T-helper 1 cell treated with Interleukin-12 subunit alpha and Interleukin-12 subunit beta and Interleukin-4 antibody, amounts not matched to agents 30 μg/mL and 1 μg/mL, for 36 hours (primary cell): ENCODE measurements around the gene SH2D7.

Experiments
- H3K27ac Mint-ChIP-seq: one replicate; pipeline ENCODE4 v1.8.0; 2021; ENCODE audit warnings: mild to moderate bottlenecking, mixed read lengths
- H3K27me3 Mint-ChIP-seq: one replicate; pipeline ENCODE4 v1.8.0; 2021; ENCODE audit warnings: low read depth, mixed read lengths
- H3K36me3 Mint-ChIP-seq: one replicate; pipeline ENCODE4 v1.8.0; 2021; ENCODE audit warnings: low read depth, mixed read lengths
- H3K4me1 Mint-ChIP-seq: one replicate; pipeline ENCODE4 v1.8.0; 2021; ENCODE audit warnings: low read depth, mixed read lengths
- H3K4me3 Mint-ChIP-seq: one replicate; pipeline ENCODE4 v1.8.0; 2021; ENCODE audit warnings: mild to moderate bottlenecking, moderate library complexity, mixed read lengths
- H3K9me3 Mint-ChIP-seq: one replicate; pipeline ENCODE4 v1.8.0; 2021; ENCODE audit warnings: mixed read lengths

SH2D7 gene

DNA sequence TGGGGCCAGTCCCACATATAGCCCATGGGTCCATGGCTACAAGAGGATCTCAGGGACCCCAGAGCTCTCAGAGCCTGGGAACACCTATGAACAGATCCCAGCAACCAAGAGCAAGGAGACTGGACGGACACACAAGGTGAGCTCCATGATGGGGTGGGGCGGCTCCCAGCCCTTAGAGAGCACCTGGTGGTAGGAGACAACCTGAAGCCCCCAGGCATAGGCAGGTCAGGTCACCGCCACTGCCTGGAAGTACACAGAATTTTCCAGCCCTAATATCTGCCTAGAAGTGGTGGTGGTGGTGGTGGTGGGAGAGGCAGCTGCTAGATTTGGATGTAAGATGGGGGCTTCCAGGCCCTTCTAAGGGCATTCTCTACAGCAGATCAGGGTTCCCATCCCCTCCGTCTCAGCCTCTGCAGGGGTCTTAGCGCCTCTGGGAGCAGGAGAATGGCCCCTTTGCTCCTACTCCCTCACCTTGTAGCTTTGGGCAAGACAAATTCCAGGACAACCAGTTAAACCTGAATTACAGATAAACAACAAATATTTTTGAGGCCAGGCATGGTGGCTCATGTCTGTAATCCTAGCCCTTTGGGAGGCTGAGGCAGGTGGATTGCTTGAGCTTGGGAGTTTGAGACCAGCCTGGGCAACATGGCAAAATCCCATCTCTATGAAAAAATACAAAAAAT, 9.2 kb downstream of the SH2D7 start:
- peaks cover 53% of the 10 kb centered on the region for H3K4me1 Mint-ChIP-seq
- no peak overlapping the region for H3K4me3 Mint-ChIP-seq
- H3K9me3 Mint-ChIP-seq: no peaks in the 10 kb centered on the region
- H3K27me3 Mint-ChIP-seq: no peaks in the 10 kb centered on the region
- peak overlapping the region; percentile 55 for H3K27ac Mint-ChIP-seq
- H3K36me3 Mint-ChIP-seq: no peaks in the 10 kb centered on the region

DNA sequence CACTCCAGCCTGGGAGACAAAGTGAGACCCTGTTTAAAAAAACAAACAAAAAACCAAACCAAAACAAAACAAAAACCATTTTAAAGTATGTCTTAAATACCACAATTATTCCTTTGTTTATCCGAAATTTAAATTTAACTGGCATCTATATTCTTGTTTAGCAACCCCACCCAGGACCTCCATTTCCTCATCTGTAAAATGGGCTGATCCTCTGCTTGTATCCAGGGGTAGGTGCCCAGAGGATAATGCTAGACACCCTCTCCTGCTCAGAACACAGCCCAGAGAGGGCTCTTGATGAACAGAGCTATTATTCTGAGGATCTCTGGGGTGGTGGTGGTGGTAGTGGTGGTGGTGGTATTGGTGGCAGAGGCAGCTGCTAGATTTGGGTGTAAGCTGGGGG, 9.8 kb downstream of the SH2D7 start:
- Mint-ChIP-seq H3K27ac (peak overlapping the region; percentile 92), H3K4me1 (peaks cover 56% of the 10 kb centered on the region), H3K4me3 (no peak overlapping the region), H3K36me3 (no peaks in the 10 kb centered on the region), H3K9me3 (no peaks in the 10 kb centered on the region), H3K27me3 (no peaks in the 10 kb centered on the region)

DNA sequence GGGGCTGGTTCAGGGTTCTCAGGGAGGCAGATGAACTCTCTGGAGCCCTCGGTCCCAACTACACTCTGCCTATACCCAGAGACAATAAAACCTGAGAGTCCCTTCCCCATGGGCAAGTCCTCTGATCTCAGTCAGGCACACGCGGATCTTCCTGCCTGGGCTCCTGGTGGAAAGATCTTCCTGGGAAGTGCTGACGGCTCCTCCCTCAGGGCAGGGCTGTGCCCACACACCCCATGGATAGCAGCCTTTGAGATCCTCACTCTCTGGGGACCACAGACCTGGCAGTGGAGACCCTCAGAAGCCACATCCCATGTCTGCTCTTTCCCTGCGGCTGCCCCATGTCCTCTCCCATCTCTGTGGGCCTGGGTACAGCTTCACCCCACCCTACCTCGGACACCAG, 10.4 kb downstream of the SH2D7 start:
- H3K4me1 Mint-ChIP-seq: peaks cover 60% of the 10 kb centered on the region

DNA sequence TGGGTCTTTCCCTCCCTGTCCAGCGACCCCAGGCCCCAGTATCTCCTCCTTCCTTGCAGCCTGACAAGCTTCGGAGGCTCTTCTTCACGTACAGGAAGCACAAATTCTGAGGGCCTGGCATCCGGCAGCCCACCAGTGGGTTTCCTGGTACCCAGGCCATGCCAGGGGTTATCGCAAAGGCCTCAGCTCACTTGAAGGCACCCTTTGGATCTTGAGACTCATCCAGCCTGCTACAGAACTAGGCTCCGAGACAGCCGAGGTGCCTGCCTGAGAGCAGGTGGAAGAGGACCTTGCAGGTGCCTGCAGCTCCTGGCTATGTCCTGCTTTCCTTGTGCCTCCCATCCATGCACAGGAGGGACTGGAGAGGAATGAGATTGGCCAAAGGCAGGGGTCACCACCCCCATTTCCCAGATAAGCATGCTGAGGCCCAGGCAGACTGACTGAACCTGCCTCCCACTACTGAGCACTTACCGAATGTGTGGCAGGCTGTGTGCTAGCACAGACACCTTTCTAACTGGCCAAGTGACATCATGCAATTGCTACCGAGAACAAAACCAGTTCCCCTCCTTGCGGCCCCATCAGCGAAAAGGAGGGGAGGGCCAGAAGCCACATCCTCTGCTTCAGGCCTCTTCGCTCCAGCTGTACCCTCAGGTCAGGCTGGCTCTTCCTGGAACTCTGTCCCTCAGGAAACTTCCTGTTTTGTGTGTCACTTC, 11.2 kb downstream of the SH2D7 start:
- H3K27me3 Mint-ChIP-seq: no peaks in the 10 kb centered on the region
- H3K9me3 Mint-ChIP-seq: no peaks in the 10 kb centered on the region
- peaks cover 62% of the 10 kb centered on the region for H3K4me1 Mint-ChIP-seq
- H3K36me3 Mint-ChIP-seq: no peaks in the 10 kb centered on the region
- H3K4me3 Mint-ChIP-seq: peak overlapping the region; percentile 81
- peak overlapping the region; percentile 92 for H3K27ac Mint-ChIP-seq

More for the DNA sequence above, 10.4 kb downstream of the SH2D7 start:
- no peaks in the 10 kb centered on the region for H3K36me3 Mint-ChIP-seq
- H3K27ac Mint-ChIP-seq: peak overlapping the region; percentile 92
- no peaks in the 10 kb centered on the region for H3K27me3 Mint-ChIP-seq
- H3K4me3 Mint-ChIP-seq: no peak overlapping the region
- no peaks in the 10 kb centered on the region for H3K9me3 Mint-ChIP-seq

DNA sequence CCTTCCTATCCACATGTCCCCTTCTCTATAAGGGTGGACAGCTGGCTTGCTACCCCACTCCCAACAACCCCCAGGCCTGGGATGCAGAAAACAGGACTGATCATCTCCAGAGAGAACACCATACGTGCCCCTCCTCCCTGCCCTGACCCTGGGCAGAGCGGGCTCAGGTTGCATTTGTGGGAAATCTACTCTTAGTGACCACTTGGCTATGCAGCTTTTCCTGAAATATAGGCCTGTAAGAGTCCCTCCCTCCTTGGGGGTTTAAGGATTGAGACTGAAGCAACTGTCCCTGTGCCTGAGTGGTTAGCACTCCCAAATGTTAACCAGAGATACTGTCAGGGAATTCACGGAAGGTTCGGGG, 11.7 kb downstream of the SH2D7 start:
- Mint-ChIP-seq H3K36me3 (no peaks in the 10 kb centered on the region), H3K9me3 (no peaks in the 10 kb centered on the region), H3K4me3 (peak overlapping the region; percentile 81), H3K4me1 (peaks cover 66% of the 10 kb centered on the region), H3K27me3 (no peaks in the 10 kb centered on the region), H3K27ac (peak overlapping the region; percentile 92)

DNA sequence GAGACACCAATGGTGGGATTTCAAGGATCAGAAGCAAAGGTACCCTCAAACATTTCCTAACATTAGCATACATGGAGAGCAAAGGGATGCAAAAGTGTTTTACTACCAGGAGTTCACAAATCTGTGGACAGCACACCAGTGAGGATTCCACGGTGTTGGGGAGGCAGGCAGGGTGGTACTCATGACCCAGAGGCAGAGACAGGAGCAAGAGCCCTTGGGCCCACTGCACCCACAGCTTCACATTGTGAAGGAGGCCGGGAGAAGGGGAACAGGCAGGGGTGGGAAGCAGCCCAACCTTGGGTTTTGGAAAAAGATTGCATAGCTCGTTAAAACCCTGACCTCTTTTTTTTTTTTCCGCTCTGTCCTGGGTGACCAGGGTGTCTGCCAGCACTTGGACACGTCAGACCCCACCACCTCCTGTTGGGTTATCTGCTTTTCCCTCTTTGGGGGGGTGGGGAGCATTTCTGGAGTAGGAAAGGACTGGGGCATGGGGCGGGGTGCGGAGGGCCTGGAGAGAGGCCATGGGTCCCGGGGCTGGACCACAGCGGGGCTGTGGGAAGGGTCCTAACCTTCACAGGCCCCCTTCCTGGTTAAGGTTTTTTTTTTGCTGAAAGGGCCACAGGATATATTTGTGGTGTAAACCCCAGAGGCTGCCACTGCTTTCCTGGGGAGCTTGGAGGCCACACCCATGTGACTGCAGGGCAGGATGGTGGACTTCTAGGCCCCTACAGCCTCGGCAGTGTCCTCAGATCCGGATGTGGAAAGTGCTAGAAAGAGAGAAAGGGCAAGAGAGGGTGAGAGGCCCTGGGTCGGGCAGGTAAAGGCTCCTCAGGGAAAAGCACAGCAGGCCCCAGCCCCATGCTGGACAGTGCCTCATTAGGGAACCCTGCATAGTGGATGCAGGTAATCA, 12.5 kb downstream of the SH2D7 start:
- Mint-ChIP-seq H3K27ac (peak overlapping the region; percentile 92), H3K27me3 (no peaks in the 10 kb centered on the region), H3K4me3 (peak overlapping the region; percentile 81), H3K4me1 (peaks cover 64% of the 10 kb centered on the region), H3K9me3 (no peaks in the 10 kb centered on the region), H3K36me3 (no peaks in the 10 kb centered on the region)

DNA sequence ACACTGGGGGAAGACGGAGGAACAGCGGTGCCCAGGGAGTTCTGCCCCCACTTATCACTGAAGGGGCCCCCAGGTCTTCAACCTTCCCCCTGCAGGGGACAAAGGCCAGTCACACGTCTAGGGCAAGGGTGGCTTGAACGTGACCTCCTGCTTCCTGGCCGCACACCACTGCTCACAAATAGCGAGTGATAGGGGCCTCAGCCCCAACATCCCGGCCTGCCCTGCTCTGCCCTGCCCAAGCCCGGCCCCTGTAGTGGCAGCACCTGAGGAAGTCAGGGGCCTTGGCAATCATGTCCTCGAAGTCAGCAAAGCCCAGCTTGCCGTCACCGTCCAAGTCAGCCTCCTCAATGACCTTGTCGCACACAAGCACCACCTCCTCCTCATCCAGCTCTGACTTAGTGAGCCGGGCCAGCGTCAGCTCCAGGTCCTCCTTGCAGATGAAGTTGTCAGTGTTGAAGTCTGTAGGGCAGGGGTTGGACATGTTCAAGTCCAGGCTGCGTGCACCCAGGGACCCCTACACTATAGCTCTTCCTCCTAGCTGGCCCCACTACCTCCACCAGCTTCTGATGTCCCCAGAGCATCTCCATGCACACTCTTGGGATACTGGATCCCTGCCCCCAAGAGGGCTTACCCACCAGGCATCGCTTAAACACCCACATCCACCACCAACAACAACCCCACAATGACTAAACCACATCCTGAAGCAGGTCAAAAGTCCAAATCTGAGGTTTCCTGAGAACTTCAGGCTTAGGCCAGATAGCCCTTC, 13.3 kb downstream of the SH2D7 start:
- Mint-ChIP-seq H3K4me3 (peak overlapping the region; percentile 81), H3K27me3 (no peaks in the 10 kb centered on the region), H3K9me3 (no peaks in the 10 kb centered on the region), H3K36me3 (no peaks in the 10 kb centered on the region), H3K4me1 (peaks cover 63% of the 10 kb centered on the region), H3K27ac (peak overlapping the region; percentile 92)

DNA sequence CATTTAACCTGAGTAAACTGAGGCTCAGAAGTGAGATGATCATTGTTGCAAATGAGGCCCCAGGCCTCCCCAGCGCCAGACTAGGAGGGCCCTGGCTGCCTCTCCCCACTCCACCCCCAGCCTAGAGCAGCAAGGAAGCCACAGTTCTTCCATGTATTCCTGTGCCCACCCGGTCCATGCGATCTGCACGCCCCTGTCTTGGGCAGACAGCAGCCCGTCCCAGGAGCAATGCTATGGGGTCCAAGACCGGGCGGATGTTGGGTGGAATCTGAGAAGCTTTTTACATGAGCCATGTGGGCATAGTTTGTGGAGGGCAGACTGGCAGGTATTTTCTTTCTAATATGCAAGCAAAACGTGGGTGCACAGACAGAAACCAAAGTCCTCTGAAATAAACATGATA, 15.1 kb downstream of the SH2D7 start:
- Mint-ChIP-seq H3K27me3 (no peaks in the 10 kb centered on the region), H3K9me3 (no peaks in the 10 kb centered on the region), H3K36me3 (no peaks in the 10 kb centered on the region), H3K4me1 (peaks cover 52% of the 10 kb centered on the region), H3K4me3 (no peak overlapping the region), H3K27ac (peak overlapping the region; percentile 20)

DNA sequence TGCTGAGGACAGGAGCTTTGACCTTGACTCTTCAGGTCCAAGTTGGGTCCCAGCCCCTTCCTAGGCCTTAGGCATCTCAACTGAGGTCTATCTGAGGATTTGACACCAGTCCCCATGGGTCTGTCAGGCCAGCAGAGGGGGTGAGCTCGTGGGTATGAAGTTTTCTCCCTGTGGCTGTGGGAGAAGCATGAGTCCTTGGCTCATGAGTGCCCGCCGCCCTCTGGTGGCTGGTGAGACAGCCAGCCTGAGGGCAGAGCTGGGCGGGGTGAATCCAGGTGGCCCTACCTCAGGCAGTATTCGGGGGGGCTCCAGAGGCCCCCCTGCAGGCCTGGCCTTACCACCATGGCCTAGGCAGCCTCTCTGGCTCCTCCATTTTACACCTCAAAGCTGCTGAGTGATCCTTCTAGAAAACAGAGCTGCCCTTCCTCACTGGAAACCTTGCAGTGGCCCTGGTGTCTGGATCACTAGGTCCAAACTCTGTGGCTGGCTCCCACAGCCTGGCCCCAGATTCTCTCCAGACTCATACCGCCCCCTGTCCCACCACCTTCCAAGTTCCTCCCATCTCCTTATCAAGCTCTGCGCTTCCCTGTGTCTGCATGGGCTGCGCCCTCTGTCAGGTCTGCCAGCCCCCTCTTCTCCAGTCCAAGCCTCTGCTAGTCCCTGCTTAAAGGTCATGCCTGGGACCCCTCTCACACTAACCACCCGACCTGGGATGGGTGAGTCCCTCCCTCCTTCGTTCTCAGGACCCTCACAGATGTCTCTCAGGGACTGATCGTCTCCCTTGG, 16.1 kb downstream of the SH2D7 start:
- H3K4me1 Mint-ChIP-seq: peaks cover 46% of the 10 kb centered on the region
- no peaks in the 10 kb centered on the region for H3K9me3 Mint-ChIP-seq
- H3K27me3 Mint-ChIP-seq: no peaks in the 10 kb centered on the region
- H3K36me3 Mint-ChIP-seq: no peaks in the 10 kb centered on the region
- no peak overlapping the region for H3K4me3 Mint-ChIP-seq
- no peak overlapping the region for H3K27ac Mint-ChIP-seq

DNA sequence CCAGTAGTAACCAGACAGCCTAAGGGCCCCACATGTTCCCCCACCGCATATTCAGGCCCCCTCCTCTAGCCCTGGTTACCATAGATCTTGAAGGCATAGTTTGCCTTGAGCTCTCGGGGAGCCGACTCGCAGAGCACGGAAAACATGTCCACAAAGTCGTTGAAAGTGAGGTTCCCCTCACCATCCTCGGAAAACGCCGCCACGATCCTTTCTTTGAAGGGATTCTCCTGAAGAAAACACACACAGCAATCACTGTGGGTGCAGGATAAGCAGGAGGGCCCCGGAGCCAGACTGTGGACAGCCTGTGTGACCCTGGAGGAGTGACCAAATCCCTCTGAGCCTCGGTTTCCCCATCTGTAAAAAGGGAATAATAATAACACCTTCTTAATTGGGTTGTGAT, 16.8 kb downstream of the SH2D7 start:
- Mint-ChIP-seq H3K36me3 (no peaks in the 10 kb centered on the region), H3K4me1 (peaks cover 39% of the 10 kb centered on the region), H3K27me3 (no peaks in the 10 kb centered on the region), H3K9me3 (no peaks in the 10 kb centered on the region), H3K4me3 (no peak overlapping the region), H3K27ac (no peak overlapping the region)

DNA sequence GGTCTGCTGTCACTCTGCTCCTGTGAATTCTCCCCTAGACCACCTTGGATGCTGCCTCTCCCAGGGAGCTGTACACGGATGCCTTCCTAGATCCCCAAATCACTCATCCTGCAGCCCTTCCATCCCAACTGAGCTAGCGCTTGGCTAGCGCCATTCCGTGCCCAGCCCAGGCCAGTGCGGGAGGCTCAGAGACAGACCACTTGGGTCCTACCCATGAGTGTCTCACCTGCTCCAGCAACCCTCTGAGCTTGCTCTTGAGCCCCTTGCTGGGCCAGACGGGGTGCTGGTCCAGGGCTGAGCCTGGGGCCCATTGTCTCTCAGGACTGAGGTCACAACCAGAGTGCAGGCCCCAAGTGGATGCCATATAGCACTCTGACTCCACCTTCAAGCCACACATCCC, 17.7 kb downstream of the SH2D7 start:
- Mint-ChIP-seq H3K27ac (no peak overlapping the region), H3K27me3 (no peaks in the 10 kb centered on the region), H3K9me3 (no peaks in the 10 kb centered on the region)

DNA sequence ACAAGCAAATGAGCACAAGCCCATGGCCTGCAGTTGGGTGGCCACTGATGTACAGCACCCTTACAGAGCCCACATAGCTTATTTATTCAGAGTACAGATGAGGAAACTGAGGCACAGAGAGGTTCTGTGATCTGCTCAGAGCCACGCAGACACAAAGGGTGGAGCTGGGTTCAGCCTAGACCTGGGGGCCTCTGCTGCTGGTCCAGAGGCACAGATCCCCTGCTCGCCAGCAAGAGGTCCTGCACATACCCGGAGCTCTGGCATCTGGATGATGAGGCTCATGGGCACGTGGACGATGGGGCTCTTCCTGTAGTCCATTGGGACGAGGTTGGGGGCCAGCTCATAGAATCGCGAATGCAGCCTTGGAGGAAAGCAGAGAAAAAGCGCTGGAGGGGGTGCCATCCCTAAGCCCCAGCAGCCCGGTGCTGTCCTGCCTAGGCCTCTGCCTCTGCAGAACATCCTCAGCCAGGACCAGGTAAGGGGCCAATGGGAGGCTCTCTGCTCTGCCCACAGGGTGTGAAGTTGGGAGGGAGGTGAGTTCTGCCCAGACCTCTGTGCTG, 18.6 kb downstream of the SH2D7 start:
- H3K36me3 Mint-ChIP-seq: no peaks in the 10 kb centered on the region
- H3K27ac Mint-ChIP-seq: no peak overlapping the region
- H3K4me3 Mint-ChIP-seq: no peak overlapping the region
- H3K4me1 Mint-ChIP-seq: peaks cover 21% of the 10 kb centered on the region
- H3K9me3 Mint-ChIP-seq: no peaks in the 10 kb centered on the region
- no peaks in the 10 kb centered on the region for H3K27me3 Mint-ChIP-seq

More for the DNA sequence above, 17.7 kb downstream of the SH2D7 start:
- Mint-ChIP-seq H3K36me3 (no peaks in the 10 kb centered on the region), H3K4me1 (peaks cover 30% of the 10 kb centered on the region), H3K4me3 (no peak overlapping the region)

DNA sequence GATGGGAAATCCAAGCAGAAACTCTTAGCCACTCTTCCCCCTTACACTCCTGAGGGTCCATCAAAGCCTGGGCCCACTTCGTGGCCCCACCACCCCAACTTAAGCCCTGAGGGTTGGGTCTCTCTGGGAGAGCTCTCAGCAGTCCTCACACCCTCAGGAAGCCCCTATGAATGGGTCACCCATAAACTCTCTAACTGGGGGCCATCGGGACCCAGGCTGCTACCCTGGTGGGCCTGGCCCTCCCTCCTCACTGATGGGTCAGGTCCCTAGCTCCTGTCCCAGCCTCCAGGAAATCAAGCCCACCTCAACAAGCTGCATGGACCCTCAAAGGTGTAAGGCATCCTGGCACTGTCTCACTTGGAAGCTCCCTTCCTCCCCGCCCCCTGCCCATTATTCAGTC, 19.4 kb downstream of the SH2D7 start:
- Mint-ChIP-seq H3K27ac (no peak overlapping the region), H3K27me3 (no peaks in the 10 kb centered on the region), H3K36me3 (no peaks in the 10 kb centered on the region), H3K9me3 (no peaks in the 10 kb centered on the region), H3K4me1 (peaks cover 13% of the 10 kb centered on the region), H3K4me3 (no peak overlapping the region)
